HG02981 (cell line): ENCODE data around the gene OPN5.
A peak's percentile ranks its signal among the peaks of the same experiment; 100 is the strongest.
"Not testable (repeated sequence)": the region's sequence is repeated elsewhere in the genome, so short reads cannot be mapped to it uniquely, and the experiment has no call there.

Experiments used
- ATAC-seq: cut with Tn5 transposase; IDR thresholded peaks from one replicate; pipeline ENCODE4 v1.9.1; 2021; ENCODE audit warnings: mild to moderate bottlenecking, moderate library complexity; ENCODE audit not compliant: unreplicated experiment

Gene OPN5, protein sequence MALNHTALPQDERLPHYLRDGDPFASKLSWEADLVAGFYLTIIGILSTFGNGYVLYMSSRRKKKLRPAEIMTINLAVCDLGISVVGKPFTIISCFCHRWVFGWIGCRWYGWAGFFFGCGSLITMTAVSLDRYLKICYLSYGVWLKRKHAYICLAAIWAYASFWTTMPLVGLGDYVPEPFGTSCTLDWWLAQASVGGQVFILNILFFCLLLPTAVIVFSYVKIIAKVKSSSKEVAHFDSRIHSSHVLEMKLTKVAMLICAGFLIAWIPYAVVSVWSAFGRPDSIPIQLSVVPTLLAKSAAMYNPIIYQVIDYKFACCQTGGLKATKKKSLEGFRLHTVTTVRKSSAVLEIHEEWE

DNA sequence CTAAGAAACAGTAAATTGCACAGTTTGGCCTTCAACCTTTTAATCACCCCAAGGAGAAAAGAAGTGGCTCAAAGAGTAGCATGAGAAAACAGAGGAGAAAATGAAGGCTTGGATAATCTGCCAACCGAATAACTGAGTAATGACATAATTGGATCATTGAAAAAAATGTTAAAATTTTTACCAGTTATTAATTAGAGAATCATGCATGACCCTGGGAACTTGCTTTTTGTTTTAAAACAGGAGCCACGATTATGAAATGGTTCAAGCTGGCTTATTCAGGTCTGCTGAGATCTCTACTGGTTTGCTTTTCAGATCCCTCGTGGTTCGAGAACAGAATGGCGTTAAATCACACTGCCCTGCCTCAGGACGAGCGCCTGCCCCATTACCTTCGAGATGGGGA, at the start of gene OPN5:
OPN5 (plus strand) TSS at position 301 of the 400 bp plus-strand sequence; CDS start at position 336, 35 bp downstream.
- ATAC-seq, result no peak

GRCh38 chr6:47733879-47734558, 47.8 kb upstream of the OPN5 start:
- peak; percentile 80 for ATAC-seq

- ATAC-seq, result no peak
Observed at GRCh38 chr6:47734831-47735481, 46.9 kb upstream of the OPN5 start.

DNA sequence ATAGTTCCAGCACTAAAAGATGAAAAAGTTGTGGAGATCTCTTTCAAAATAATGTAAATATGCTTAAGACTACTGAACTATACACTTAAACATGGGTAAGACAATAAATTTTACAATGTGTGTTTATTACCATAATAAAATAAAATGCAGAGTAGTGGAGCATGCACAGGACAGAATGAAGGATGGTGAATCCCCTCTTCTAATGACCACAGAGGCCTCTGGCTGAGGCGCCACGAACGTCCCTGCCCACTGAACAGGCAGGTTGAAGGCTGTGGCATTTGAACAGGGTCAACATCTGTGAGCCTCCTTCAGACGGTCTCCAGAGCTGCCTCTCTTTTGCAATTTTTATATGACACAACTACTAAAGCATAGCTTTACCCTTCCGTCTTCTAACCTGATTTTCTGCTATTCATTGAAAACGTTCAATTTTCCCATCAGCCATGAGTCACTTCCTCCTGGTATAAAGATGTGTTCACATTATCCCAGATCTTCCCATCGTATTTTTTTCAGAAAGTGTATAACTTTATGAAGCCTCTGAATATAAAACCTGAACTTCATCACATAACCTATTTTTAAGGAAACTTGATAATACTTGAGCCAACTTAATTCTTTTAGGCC, 45.6 kb upstream of the OPN5 start:
- no peak for ATAC-seq

GRCh38 chr6:47737406-47737805, 44.4 kb upstream of the OPN5 start:
- no peak for ATAC-seq

- no peak for ATAC-seq
Observed at GRCh38 chr6:47740714-47741113, 41.1 kb upstream of the OPN5 start.

DNA sequence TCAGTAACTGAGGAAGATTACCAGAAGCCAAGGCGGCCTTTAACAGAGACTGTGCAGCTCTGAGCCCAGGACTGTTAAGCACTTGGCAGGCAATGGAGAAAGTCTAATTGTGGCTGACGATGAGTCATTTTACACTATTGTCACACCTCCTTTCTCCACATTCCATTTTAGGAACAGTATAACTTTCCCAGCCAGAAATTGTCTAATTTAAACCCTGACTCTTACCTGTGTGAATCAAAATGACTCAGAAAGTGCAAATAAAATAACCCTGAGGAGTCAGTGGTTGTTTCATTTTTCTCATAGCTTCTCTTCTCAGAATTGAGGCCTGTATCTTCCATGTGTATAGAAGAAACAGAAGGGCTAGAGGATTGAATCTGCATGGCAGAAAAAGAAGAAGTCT, 40.0 kb upstream of the OPN5 start:
- ATAC-seq, result no peak

DNA sequence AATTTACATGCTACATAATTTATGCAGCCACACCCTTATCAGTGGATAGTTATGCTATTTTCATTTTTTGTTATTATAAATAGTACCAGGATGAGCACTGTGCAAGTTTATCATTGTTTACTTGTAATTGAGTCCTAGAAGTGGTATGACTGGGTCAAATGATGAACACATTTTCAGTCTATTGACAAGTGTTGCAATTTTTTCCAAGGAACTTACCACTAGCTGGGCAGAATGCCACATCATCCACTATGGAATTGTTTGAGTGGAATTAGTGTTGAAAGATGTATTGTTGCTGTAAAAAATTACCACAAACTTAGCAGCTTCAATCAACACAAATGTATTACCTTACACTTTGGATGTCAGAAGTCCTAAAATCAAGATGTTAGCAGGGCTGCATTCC, 38.1 kb upstream of the OPN5 start:
- no peak for ATAC-seq

DNA sequence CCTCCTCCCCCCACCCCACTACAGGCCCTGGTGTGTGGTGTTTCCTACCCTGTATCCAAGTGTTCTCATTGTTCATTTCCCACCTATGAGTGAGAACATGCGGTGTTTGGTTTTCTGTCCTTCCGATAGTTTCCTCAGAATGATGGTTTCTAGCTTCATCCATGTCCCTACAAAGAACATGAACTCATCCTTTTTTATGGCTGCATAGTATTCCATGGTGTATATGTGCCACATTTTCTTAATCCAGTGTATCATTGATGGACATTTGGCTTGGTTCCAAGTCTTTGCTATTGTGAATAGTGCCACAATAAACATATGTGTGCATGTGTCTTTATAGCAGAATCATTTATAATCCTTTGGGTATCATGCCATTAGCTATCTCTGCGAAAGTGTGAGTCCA, 36.6 kb upstream of the OPN5 start:
- ATAC-seq, result not testable (repeated sequence)

- ATAC-seq, result no peak
Observed at GRCh38 chr6:47749757-47750156, 32.1 kb upstream of the OPN5 start.

GRCh38 chr6:47752801-47753200, 29.0 kb upstream of the OPN5 start:
- no peak for ATAC-seq

DNA sequence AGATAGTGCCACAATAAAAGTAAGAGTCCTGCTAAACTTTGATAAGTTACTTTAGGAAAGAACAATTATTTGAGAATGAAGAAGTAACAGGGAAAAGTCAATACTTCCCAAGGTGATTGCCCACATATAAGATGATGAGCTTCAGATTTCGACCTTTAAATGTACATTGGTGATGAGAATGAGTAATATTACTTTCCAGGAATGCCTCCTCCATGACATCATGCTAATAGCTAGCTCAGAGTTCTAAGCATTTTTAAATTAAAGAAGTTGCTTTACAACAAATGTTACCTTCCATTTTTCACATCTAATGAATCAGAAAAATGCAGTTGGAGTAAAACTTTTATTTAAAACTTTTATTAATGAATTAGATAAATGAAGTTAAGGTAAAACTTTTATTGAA, 22.5 kb upstream of the OPN5 start:
- no peak for ATAC-seq

DNA sequence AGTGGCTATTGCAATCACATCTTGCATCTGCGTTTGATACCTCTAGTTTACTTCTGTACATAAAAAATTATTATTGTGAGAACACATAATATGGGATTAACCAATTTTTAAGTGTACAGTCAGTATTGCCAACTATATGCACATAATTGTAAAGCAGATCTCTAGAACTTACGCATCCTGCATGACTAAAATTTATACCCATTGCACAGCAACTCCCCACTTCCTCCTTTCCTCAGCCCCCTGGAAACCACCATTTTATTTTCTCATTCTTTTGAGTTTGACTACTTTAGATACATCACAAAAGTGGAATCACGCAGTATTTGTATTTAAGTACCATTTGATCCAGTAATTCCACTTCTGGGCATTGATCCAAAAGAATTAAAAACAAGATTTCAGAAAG, 19.3 kb upstream of the OPN5 start:
- ATAC-seq, result no peak

DNA sequence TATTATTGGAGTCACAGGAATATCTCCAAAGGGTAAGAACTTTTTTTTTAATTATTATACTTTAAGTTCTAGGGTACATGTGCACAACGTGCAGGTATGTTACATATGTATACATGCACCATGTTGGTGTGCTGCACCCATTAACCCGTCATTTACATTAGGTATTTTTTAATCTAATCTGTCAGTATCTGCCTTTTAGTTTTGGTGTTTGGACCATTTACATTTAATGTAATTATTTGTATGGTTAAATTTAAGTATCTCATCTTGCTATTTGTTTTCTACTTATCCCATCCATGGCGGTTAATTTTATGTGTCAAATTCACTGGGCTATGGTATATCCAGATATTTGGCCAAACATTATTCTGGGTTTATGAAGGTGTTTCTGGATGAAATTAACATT, 15.4 kb upstream of the OPN5 start:
- ATAC-seq, result no peak

DNA sequence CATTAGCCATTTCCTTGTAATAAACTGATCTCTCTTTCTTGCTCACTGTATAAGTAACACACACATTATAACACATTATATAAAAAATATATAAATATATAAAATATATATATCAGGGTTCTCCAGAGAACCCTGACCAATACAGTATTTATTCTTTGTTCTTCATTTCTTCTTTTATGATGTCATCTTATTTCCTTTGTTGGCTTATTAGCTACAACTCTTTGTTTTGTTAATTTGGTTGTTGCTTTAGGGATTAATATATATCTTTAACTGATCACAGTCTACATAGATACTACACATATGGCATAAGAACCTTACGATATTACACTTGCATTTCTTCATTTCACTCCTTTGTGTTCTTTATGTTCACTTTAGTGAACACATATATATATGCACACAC, 14.7 kb upstream of the OPN5 start:
- ATAC-seq, result no peak

- ATAC-seq, result no peak
Observed at GRCh38 chr6:47769982-47770381, 11.8 kb upstream of the OPN5 start.

DNA sequence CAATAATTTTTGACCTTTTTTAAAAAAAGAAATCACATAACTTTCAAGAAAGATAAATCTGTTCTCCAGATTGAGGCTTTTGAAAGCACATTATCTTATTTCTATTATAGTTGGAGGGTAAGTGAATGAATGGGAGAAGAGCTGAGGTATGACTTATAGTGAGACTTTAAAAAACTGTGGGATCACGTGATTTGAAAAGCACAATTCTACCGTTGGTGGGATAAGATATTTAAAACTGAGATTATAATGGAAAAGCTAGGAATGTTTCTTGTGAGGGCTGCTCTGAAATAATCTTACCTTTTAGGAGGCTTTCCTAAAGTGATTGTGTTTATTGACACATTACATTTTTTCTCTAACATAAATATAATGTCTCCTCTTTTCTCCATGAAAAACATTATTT, 9.5 kb upstream of the OPN5 start:
- no peak for ATAC-seq

- no peak for ATAC-seq
Observed at GRCh38 chr6:47773005-47773404, 8.8 kb upstream of the OPN5 start.

DNA sequence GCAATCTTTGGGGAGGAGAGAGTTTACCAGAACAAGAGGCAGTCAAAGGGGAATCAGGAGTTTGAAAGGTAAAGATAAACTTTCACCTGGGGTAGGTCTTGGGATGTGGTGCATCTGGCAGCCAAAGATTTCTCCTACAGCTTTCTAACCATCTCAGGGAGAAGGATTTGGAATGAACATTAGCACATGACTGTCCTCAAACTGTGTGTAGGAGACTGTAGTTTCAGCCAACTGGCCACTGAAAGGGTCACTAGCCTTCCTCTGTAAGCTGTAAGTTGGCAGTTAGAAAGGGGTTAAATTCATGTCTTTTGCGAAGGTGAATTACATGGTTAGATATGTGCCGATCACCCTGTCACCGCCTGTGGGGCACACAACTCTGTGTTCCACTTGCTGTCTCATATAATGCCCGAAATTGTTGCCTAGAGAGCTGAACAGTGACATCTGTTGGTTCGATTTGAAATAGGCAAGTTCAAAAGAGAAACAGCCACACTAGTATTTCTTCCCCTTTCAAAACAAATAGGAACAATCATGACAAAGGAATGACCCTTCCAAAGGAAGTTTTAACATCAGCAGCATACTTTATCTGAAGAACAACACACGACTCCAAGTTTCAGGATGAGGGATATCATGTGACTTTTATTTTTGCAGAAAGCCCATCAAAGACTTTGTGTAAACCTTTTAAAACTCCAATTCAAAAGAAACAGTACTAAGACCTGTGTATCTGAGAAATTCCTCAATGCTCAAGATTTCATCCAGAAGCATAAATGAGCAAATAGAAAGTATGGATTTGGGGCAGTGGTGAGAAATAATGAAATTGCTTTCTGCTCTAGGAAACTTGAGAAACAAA, 1.1 kb upstream of the OPN5 start:
- ATAC-seq, result peak; percentile 95

- ATAC-seq, result no peak
Observed at GRCh38 chr6:47785182-47785581, 3.4 kb downstream of the OPN5 start.
